Stromal cell of bone marrow (primary cell): ENCODE measurements around the gene INPP5E.

Experiments
- DNase-seq: peaks from one replicate; pipeline ENCODE4 v3.0.0-alpha.2; 2012; ENCODE audit warnings: low read depth

The INPP5E gene

GRCh38 chr9:136447173-136447778 lies 7.6 kb upstream of the INPP5E start:
- no peak for DNase-seq

- no peak for DNase-seq
Observed at GRCh38 chr9:136445799-136446198, 6.2 kb upstream of the INPP5E start.

GRCh38 chr9:136444102-136444501 lies 4.5 kb upstream of the INPP5E start:
- no peak for DNase-seq

GRCh38 chr9:136443687-136444086 lies 4.0 kb upstream of the INPP5E start:
- no peak for DNase-seq

- DNase-seq = no peak
Observed at GRCh38 chr9:136443087-136443486, 3.4 kb upstream of the INPP5E start.

GRCh38 chr9:136442265-136442664 lies 2.6 kb upstream of the INPP5E start:
- DNase-seq = no peak

- no peak for DNase-seq
Observed at GRCh38 chr9:136441681-136442245, 2.1 kb upstream of the INPP5E start.

GRCh38 chr9:136441191-136441680 lies 1.6 kb upstream of the INPP5E start:
- DNase-seq = no peak

- DNase-seq = no peak
Observed at GRCh38 chr9:136438548-136439480, 831 bp downstream of the INPP5E start.

GRCh38 chr9:136437839-136438547 lies 1.7 kb downstream of the INPP5E start:
- DNase-seq = no peak

GRCh38 chr9:136437430-136437829 lies 2.2 kb downstream of the INPP5E start:
- peak; percentile 47 for DNase-seq

- no peak for DNase-seq
Observed at GRCh38 chr9:136436055-136436634, 3.5 kb downstream of the INPP5E start.

GRCh38 chr9:136434580-136435169 lies 5.0 kb downstream of the INPP5E start:
- no peak for DNase-seq

GRCh38 chr9:136433849-136434579 lies 5.6 kb downstream of the INPP5E start:
- DNase-seq = no peak

DNA sequence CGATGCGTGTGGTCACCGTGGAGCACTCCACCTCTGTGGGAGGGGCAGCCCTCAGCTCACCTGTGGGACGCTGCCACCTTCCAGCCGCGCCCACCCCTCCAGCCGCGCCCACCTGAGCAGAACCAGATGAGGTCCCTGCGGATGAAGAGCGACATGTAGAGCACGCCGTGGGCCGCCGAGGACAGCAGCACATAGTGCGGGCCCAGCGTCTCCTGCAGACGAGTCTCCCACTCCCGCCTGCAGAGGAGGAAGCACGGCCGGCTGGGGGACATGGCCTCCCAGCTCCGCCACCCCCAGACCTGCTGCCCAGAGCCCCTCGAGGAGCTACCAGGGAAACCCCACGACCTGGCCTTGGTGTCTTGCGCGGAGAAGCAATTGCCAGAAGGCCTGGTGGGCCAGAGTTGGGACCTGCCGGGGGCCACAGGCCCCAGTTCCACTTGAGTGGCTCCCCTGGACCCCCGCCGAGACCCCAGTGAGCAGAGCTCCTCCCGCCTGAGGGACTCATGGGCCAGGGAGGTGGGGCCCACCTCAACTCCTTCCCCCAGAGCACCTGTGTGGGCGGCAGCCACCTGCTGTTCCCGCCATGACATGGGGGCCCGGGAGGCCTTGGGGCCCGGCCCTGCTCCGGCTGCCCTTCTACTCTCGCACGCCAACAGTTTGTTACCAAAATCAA lies 6.5 kb downstream of the INPP5E start:
- no peak for DNase-seq

GRCh38 chr9:136432591-136432990 lies 7.1 kb downstream of the INPP5E start:
- no peak for DNase-seq

DNA sequence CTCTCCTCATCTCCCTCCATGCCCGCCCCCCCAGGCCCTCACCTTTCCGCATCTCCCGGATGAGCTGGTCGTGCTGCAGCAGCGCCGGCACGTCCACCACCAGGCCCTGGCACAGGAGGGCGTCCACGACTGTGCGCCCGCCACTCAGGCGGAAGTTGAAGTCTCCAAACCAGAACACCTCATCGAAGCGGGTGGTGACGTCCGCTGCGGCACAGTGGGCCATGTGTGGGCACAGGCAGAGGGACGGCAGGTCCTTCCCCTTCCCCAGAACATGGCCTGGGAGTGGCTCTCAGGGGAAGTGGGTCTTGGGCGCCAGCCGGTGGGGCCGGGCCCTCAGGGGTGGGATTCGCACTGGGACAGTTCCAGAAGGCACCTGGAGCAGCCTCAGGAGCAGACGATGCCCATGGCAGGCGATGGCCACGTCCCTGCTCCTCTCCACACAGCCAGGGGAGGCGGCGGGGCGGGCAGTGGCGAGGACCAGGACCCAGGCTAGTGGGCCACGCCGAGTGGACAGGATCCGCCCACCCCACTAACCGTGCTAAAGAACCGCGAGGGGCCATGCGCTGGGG lies 7.8 kb downstream of the INPP5E start:
- DNase-seq = no peak

DNA sequence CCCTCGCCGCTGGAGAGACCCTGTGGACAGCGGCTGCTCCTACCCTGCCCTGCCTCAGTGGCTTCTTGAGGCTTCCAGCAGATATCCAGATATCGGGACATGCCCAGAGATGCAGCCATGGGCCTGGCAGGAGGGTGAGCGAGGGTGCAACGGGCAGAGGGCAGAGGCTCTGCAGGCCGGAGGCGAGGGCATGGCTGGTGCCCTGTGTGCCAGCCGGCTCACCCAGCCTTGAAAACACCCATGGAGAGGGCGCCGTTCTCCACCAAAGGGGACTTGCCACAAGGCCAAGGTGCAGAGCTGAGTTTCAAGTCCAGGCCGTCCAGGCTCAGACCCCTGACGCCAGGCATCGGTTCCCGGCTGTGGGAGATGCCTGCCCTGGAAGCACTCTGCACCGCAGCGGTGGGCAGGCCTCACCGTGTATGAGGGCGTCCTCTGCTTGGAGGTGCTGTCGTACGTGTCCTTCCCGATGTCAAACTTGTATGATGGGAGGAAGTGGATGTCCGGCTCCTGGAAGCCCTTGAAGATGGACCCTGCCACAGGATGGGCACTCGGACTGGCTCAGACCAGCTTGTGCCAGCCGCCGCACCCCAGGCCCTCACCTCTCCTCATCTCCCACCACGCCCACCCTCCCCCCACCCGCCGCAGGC lies 8.9 kb downstream of the INPP5E start:
- no peak for DNase-seq
